Stimulated activated CD4-positive, alpha-beta T cell treated with anti-CD3 and anti-CD28 coated beads, TNF-alpha, amount 100 ng/mL, for 4 hours (primary cell): ENCODE measurements around the gene RABL6.
"Not testable (repeated sequence)": the region's sequence is repeated elsewhere in the genome, so short reads cannot be mapped to it uniquely, and the experiment has no call there.

Experiments
- DNase-seq, 3 experiments: peaks; one replicate each; pipeline ENCODE4 v3.0.0-alpha.2; 2020; ENCODE audit warnings: low read depth in 3 of 3

RABL6 gene

GRCh38 chr9:136807281-136808074 lies at the start of gene RABL6:
TSS of gene RABL6 (plus strand) at chr9:136807948. CDS start at chr9:136808197, 249 bp downstream.
- peak; percentile 66 to 77 (median 70) for DNase-seq

DNA sequence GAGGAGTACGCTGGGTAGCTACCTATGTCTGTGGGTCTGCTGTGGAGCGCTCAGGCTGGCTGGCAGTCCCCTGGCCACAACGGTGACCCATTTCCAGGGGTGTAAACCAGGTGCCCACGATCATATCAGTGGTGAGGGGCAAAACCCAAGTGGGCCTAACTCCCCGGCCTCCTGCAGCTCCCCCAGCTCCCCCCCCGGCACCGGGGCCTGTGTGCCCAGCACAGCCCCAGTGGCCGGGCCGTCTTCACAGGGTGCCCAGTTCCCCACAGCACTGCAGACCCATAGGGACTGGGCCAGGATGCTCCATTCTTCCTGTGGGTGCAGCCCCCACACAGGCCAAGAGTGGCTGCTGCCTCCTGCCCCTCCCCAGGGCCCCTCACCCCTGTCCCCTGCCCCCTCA lies 48.7 kb upstream of the RABL6 start:
- DNase-seq, result no peak

GRCh38 chr9:136759436-136760325 lies 48.1 kb upstream of the RABL6 start:
- DNase-seq, result no peak

DNA sequence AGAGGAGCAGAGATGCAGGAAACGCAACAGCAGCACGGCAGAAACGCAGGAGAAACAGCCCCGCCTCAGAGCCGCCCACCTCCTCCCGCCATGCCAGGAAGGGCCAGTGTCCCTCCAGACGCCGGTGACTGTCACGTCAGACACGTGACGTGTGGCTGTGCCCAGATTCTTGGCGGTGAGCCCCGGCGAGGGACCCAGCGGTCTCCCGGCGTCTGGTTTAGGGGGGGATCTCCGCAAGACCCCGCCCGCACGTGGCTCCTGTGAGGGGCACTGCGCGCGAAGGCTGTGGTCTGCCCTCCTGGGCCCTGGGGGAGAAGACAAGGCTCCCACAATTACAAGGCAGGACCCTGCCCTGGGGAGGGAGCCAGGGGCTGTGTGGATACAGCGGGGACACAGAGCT lies 47.3 kb upstream of the RABL6 start:
- DNase-seq, result no peak

GRCh38 chr9:136760834-136761544 lies 46.8 kb upstream of the RABL6 start:
- not testable (repeated sequence) for DNase-seq

GRCh38 chr9:136761545-136761981 lies 46.2 kb upstream of the RABL6 start:
- no peak for DNase-seq

GRCh38 chr9:136762221-136762691 lies 45.5 kb upstream of the RABL6 start:
- DNase-seq, result no peak

DNA sequence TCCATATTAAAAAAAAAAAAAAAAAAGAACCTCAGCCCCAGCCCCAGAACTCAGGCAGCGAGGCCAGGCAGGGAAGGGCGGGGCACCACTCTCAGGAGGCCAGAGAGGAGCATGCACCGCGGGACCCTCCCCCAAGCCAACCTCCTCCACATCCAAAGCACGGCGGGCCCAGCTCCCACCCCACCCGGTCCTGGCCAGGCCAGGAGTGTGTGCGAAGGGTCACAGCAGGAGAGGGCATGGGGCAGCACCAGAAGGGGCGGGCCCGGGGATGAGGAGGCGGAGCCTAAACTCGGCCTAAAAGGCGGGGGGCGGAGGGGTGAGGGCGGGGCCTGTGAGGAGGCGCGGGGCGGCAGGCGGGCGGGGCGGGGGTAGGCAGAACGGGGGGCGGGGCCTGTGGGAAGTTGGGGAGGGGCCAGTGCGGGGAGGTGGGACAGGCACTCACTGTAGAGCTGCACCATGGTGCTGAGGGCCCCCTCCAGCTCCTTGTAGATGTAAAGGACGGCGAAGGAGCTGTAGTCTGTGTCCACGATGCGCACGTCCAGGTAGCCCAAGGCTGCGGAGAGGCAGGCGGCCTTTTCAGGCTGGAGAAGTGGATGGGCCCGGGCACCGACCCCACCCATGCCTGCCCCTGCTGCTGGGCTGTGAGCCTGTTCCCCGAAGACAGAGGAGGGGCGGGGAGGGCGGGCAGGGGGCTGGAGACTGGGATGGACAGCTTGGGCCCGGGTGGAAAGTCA lies 44.7 kb upstream of the RABL6 start:
- DNase-seq, result peak in 2 of 3 experiments; percentile 19 to 22

DNA sequence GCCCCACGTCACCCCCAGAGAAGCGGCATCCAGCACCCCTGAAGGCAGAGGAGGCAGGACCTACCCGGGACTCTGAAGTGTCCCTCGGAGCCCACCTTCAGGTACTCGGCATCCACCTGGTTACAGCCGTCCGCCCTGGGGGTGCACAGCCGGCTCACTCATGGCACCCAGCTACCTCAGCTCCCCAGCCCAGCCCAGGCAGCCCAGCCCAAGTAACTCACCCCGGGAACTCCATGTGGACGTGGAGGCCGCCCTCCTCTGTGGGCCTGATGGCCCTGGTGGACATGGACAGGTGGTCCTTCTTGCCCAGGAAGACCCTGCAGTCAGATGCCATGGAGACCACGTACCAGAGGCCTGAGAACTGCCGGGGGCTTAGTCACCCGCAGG lies 44.1 kb upstream of the RABL6 start:
- no peak for DNase-seq

- DNase-seq, result no peak
These were observed 43.4 kb upstream of the RABL6 start, which contains the start of gene LCN15 for GRCh38 chr9:136764301-136764891. TSS of gene LCN15 (minus strand) at chr9:136764518. CDS start at chr9:136764488, 30 bp downstream.

DNA sequence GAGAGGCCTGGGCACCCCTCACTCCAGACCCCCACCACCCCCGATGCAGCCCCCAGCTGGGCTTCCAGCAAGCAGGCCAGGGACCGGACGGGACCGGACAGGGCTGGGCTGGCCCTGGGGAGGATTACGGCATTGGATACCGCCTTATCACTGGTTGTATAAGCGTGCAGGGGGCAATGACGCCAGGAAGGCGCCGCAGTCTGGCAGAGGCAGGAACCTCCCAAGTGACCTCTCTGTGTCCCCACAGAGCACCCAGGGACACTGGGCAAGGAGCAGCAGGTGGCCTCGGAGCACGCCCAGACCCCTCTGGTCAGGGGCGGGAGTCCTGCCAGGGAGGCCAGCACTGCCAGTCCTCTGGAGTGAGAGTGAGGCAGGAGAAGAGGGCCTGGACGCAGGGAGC lies 42.7 kb upstream of the RABL6 start:
- DNase-seq, result no peak

- DNase-seq, result not testable (repeated sequence)
These were observed 41.9 kb upstream of the RABL6 start for GRCh38 chr9:136765745-136766409.

- DNase-seq, result not testable (repeated sequence)
These were observed 41.2 kb upstream of the RABL6 start for GRCh38 chr9:136766410-136767120.

DNA sequence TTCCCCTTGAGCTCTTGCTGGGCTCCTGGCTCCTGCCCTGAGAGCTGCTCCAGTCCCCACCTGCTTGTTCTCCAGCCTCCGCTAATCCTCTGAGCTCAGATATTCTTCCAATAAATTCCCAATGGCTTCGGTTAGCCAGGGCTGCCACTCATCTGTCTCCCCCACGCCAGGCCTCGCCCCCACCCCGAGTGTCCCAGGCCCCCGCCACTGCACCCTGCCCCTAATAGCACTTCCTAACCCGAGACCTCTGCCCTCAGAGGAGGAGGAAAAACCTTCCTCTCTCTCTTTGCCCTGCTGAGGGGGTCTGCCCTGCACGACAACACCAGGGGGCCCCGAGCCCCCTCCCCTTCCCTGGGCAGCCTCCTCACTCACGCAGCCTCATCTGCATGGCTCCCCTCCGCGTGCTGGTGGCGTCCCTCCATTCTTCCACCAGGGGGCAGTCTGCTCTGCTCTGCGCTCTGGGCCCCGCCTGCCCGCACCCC lies 38.0 kb upstream of the RABL6 start:
- DNase-seq, result no peak

DNA sequence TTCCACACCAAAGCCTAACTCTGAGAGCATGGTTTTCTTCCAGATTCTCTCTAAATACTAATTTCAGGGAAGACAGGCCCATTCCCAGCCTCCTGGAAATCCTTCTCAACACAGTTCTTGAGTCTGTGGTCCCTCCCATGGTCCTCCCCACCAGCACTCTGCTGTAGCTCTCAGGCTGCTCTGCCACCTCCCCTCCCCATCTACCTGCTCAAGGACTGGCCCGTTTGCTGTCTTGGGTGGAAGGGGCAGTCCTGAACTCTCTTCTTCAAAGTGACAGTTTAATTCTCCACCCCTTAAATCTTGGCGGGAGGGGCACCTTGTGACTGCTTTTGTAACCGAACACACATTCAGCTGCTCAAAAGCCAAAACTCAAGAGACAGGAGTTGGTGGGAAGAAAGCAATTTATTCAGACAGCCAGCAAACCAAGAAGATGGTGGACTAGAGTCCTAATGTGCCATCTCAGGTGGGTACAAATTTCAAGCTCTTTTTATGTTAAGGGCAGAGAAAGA lies 35.8 kb upstream of the RABL6 start:
- DNase-seq, result no peak

GRCh38 chr9:136773386-136774044 lies 34.2 kb upstream of the RABL6 start:
- DNase-seq, result no peak

DNA sequence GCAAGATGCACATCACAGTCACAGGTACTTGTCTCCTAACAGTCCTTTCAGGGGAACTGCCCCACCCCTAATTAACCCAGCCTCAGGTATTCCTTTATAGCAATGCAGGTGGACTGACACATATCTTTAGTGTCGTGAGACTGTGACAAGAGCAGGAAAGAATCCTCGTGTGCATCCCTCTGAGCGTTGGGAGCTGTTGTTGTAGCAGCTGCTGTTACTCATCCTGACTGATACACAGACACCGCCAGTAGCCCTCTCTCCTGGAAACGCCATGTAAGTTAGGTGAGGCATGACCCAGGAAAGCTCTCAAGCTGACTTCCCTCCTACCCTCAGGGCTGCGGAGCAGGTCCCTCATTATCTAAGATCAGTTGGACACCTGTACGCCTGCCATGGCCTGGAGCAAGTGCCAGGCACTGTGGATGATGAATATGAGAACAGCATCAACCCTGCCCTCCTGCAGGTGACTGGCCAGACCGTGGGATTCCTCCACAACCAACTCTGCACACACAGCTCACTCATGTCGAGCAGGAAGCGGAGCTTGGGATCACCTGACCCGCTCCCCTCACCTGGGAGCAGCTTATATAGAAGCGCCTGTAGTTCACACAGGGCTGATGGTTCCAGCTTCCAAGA lies 33.2 kb upstream of the RABL6 start:
- DNase-seq, result no peak

GRCh38 chr9:136775191-136775590 lies 32.6 kb upstream of the RABL6 start:
- DNase-seq, result no peak
